HG03064 (cell line): ENCODE measurements around the gene GPR180.
A peak's percentile ranks its signal among the peaks of the same experiment; 100 is the strongest.

ENCODE experiments used
- ATAC-seq: cut with Tn5 transposase; IDR thresholded peaks from one replicate; pipeline ENCODE4 v1.9.1; 2021; ENCODE audit warnings: low read depth; ENCODE audit not compliant: unreplicated experiment

GPR180 gene

DNA sequence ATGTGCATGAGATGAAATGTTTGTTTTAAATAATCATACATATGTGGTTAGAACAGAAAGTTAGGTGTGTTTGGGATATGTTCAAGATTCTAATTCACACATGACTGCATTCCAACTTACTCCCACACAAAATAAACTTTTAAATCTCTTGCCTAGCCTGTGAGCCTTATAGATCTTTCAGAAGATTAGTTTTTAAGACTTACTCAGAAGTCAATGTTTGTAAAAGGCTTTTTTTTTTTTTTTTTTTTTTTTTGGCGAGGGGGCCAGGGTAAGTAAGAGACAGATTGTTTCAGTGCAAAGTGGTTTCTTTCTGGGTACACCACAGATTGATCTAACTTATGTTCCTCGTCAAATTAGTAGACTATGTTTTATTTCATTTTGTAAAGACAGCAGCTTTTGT lies 39.1 kb downstream of the GPR180 start:
- ATAC-seq = no peak

DNA sequence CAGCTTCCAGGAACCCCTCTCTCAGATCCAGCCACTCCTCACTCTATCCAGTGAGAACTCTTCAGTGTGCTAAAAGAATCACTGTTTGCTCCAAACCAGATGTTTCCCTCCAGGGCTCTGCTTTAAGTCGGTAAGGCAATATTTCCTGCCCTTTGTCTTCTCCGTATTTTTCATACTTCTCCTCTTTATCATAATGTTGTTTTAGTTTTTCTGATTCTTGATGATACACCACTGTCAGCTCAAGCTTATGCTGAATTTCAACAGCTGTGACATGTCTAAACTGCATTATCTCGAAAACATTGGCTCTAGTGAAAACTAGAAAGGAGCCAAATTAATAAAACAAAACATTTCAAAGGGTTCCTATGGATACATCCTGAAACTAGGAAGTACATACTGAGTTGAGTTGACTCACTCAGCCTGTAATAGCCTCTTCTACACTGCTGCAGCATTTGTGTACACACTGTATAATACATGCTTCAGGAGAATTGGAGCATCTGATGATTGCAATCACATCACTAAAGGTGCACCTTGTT lies 39.8 kb downstream of the GPR180 start:
- no peak for ATAC-seq

DNA sequence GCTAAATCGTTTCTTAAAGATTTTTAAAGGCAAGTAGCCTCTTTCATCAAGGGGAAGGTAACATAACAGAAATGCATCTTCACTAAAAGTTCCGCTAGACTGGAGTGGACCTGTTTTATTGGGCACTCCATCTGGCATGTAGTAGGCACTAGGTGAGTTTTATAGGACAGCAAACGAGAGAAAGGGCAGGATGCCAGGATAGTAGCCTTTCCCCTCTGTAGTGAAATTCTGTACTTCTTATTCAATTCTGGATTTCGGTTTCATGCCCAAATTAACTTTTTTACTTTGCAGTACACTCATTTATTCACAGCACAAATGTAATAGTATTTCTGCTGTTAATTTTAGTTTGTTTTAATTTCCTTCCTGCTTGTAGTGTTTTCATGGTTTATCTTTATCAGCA lies 45.2 kb downstream of the GPR180 start:
- peak; percentile 65 for ATAC-seq

DNA sequence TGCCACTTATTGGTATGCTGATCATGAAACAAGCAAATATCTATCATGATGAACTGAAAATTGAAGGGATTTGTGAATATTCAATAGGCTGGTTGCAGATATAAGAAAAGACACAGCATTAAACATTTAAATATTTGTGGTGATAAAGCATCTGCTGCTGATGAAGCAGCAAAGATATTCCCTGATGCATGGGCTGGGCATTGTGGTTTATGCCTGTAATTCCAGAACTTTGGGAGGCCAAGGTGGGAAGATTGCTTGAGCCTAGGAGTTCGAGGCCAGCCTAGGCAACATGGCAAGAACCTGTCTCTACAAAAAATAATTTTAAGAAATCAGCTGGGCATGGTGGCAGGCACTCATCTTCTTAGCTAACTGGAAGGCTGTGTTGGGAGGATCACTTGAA lies 54.5 kb downstream of the GPR180 start:
- ATAC-seq = no peak

DNA sequence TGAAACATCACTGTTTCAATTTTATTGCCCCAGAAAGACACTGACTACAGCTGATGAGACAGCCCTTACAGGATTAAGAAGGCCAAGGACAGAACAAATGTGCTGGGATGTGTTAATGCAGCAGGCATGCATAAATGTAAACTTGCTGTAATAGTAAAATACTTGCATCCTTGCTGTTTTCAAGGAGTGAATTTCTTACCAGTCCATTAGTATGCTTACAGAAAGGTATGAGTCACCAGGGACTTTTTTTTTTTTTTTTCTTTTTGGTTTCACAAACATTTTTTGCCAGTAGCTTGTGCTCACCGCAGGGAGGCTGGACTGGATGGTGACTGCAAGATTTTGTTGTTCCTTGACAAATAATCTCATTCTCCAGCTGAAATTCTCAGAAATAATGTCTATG lies 55.1 kb downstream of the GPR180 start:
- peak; percentile 58 for ATAC-seq

DNA sequence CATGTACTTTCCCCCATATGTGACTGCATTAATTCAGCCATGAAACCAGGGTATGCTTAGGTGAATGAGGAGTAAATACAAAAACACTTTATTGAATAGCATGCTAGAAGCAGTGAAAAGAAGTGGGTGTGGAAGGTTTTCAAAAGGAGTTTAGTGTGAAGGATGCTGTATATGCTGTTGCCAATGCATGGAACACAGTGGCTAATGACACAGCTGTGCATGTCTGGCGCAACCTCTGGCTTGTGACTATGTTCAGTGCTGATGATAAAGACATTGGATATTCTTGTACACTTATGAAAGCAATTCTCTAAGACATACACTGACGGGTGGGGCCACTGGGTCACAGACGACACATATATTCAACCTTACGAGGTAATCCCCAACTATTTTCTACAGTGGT lies 55.5 kb downstream of the GPR180 start:
- ATAC-seq = peak; percentile 14

DNA sequence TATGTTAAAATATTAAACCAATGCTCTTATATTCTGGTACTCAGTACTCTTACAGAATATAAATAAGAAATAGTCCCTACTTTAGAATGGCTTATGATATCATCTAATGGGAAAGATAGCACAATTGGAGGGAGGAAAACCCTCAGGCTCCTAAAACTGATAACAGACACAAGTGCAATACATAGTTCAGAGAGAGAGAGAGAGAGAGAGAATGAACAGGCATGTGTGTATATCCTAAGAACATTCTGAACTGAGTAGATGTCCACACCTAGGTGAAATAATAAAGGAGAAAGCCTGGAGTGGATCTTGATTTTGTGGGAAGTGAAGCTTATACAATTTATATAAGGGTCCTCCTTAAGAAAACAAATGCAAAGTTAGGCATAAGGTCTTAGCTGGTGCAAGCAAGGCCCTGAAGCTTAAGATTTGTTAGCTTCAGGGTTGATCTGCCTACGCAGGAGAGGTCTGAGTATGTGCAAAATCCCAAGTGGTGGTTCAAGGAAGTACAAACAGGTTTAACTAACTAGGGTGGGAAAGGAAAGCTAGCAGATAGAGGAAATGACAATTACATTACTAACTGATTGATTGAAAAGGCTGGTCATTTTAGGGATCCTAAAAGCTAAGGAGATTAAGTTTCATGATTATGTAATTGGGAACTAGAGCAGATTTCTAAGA lies 57.4 kb downstream of the GPR180 start:
- ATAC-seq = no peak

DNA sequence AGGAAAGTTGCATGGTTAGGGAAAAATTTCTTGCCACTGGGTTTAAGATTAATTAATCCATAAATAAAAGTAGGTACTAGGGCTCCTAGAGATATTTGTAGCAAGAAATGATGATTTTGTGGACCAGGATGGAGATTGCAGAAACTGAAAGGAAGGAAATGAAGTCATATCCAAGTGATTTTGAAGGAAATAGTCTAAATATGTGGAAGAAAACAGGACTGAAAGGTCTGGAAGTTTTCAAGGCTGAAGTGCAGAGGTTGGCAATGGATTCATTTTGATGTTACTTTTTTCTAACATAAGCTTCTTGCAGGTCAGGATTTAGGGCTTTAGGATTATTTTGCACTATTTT lies 57.9 kb downstream of the GPR180 start:
- no peak for ATAC-seq

DNA sequence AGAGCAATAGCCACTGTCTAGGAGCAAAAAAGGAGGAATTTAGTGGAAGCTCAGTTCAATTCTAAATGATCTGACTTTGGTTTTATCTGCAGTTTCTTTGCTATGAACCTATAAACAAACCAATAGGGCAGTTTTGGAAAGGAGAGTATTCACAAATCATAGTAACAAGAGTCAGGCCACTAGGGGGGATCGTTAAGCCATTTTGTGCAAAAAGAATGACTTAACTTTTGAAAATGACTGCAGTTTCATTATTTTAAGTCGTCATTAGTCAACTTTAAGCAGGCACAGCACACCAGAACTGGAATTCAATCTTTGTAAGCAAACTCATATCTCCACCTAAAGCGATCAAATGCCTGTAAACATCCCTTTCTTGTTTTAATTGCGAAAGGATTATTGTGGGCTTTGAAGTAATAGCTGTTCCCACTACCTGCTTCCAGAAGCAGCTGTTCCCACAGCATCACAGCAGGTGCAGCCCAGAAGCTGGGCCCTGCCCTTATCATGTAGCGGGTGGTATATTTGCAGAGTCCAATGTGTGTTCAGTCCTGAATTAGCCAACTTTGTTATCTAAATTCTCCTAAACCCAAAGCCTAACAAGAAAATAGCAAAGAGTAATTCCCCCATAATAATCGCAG lies 59.2 kb downstream of the GPR180 start:
- no peak for ATAC-seq

DNA sequence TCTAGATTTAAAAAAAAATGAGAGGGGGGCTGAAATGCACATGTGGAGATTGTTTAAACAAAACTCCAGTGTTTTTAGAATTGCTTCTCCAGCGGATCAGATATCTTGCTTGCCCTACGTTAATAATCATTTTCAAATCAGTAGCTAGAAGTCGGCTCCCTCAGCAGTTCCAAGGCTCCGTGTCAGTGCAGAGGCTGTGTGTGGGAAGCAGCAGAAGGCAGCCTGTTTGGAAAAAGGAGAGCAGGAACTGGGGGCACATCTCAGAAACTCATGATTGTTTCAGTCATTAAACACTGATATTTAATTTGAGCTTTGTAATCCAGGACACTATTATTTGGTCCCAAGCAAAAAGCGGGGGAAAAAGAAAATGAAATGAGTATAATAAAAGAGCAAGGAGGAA lies 59.7 kb downstream of the GPR180 start:
- ATAC-seq = no peak

DNA sequence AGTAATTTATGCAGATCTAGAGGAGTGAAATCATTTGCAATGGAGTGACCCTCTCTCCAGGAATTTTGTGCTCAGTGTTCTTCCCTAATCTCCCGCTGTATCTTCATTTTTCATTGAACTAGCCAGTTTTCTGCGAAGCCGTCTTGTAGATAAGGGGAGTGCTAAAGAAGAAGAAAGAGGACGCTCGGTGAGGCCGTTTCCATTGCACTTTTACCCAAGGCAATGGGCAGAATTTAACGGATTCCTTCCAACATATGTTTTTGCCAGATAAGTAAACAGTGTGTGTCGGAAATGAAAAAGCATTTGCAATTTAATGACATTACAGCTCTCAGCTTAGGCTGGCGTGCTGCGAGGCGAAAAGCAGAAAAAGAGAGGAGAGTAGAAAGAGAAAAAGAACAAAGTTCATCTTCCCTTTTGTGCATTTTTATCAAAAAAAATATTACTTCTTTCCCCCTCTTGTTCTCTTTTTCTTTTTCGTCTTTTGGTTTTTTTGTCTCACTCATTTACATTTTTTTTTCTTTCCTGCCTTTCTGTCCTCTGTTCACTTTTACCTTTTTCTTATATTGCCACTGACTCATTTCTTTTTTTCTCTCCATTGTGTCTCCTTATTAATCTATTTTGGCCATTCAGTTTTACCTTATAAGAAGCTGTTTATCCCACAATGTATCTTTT lies 60.8 kb downstream of the GPR180 start:
- no peak for ATAC-seq

DNA sequence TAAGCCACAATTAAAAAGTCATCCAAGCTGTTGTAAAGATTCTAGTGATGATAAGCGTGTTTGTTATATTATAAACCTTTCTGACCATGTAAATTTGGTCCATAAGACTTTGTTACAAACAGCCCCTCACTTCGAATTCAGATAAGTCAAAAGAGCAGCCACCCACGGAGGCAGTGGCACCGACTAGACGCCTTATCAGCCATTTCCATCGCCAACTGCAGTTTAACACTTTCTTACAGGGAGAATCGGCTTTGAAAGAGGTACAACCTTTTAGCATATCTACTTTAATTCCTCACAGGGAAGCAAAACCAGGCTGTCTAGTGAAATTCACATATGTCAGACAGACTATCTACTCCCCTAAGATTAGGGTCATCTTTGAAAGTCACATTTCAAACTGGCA lies 63.2 kb downstream of the GPR180 start:
- ATAC-seq = no peak

DNA sequence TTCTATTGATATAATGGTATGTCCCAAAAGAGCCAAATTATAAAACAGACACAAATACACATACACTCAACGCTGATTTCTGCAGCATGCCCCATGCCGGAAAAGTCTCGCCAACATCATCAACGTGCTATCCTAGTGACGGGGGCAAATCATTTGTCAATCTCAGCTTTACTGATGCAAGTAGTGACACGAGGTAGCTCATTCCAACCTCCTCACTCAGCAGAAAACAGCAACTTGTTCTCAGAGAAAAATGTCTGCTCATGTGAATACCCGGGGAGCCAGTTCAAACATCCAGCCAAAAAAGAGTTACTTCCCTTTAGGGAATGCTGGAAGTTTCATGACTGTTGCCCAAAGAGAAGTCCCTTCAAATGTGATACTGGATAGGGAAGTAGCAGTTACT lies 64.4 kb downstream of the GPR180 start:
- no peak for ATAC-seq

DNA sequence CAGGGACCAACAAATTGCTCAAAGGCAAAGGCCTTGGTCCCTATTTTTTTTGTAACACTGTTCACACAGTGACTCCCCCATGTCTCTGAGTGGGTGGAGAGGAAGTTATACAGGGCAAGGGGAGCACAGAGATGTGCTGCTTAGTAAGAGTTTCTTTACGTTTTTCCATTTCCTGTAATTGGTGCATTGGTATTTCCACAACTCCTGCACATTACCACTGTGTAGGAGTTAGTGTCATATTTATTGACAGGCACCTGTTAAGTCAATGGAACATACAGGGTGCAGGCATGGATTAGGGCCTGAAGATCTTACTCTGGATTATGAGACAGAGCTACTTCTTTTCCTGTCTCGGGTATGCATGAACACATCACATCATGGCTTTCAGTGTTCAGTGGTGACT lies 65.5 kb downstream of the GPR180 start:
- no peak for ATAC-seq

DNA sequence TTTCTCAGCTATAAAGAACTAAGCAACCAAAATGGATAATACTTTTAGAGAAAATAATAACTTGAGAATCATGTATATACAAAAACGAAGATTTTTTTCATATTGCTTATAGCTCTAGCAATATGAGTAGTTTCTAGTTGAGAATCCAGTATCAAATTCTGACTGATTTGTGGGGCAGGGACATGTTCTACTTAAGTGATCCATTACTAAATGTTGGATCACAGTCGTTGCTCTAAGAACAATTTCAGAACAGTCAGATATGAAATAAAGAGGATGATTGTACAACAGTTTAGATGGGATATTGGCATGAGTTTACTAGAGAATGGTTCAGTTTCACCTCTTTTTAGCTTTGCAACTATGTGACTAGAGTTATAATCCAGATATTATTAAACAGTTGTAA lies 70.7 kb downstream of the GPR180 start:
- ATAC-seq = no peak

DNA sequence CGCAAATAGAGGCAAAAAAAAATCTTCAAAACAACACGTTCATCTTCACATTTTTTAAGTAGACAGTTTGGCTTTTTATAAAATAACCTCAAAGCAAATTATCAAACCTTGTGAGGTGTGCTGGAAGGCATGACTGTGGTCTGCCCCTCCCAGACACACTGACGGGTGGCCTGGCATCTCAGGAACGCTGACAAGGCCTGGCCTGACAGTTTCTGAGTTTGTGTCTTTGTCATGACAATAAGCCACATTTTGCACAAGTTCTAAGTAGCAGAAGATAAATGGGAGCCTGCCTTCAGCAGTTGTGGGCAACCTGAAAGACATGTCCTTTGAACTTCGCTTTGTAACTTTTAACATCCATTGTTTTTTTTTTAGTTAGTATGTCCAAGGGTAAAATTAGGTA lies 72.2 kb downstream of the GPR180 start:
- ATAC-seq = no peak

DNA sequence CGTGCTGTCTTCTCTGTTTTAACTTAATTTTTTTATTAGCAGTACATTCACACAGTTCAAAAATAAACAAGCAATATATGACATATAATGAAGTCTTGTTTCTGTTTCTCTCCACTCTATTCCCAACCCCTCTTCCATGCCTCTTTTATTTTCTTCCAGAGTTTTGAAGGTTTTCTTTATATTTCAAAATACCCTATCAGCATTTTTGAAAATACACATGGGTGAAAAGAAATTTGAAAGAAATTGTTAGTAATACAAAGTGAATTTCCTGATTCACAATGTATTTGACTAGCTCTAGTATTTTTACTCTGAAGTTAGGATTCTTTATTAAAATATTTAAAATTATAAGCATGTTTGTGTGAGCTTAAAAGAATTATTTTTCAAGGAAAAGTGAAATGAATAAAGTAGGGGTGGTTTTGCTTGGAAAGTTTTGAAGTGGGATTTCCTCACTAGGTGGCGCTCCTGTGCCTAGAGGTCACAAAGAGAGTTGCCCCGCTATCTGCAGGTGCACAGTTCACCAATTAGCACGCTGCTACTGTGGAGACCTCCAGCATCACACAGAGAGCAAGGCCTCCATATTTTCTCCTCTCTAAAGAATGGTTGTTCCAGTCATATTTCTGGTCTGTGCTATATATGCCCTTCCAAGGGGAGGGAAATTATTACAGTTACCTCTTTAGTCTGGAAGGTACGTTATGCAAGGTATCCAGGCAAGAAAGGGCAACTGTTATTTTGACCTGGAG lies 73.1 kb downstream of the GPR180 start:
- no peak for ATAC-seq

DNA sequence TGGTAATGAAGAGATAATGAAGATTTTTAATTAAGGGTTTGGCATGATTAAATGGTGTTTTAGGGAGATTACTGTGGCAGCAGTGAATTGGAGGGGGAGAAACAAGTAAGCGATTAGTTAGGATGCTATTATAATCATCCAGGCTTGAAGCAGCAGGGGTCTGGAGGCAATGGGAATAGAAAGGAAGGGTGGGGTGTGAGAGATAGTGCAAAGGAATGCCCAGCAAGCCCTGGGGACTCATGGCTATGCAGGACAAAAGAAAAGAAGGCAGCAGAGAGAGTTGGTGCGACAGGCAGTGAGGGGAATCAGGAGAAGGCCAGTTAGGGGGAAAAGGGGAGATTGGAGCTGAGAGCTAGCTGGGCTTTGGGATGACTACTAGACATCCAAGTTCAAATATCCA lies 76.1 kb downstream of the GPR180 start:
- ATAC-seq = no peak

DNA sequence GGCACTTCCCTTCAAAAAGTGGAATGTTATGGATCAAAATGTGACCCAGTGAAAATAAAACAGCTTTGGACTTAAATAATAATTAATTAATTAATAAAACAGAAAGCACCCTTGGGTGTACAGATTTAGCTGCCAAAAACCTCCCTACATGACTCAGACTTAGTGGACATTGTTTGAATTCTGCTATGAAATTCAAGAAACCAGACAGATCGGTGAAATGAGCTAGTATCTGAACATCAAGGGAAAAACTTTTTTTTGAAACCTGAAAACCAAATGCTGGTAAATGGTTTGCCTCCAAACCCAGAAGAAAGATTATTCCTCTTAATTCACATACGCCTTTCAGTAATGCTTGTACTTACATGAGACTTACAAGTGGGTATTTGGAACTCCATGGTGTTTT lies 77.2 kb downstream of the GPR180 start:
- ATAC-seq = no peak

DNA sequence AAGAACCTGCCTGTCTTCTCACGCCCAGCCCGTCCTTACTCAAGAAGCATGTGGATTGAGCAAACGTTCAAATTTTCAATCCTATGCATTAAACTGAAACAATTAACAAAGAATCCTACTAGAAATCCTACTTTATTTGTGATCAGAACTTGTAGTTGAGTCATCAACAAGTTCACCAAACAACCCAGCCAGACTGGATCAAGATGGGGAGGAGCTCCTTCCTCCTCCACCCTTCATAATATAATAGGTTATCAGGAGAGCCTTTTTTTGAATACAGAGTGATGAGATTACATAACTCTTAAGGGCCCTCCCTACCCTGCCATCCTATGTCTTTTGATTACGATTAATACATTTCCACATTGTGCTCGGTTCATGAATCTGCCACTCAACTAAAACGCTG lies 78.0 kb downstream of the GPR180 start:
- ATAC-seq = no peak

DNA sequence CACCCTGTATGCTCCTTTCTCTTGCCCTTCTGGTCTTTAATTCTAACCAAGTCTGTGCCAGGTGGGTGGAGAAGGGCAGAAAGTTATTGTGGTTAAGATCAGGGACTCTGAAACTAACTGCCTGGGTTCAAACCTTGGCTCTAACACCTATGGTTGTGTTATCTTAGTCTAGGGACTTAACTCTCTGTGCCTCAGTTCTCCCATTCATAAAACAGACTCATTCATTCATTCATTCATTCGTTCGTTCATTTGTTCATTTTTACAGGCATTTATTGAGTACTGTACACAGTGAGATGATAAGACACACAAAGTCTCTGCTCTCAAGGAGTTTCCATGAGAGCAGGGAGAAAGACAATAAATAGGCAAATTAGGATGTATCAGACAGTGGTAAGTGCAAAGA lies 80.6 kb downstream of the GPR180 start:
- no peak for ATAC-seq
